Choroid plexus epithelial cell (primary cell): ENCODE measurements around the gene ARL3.

ENCODE experiments used
- DNase-seq: peaks from one replicate; pipeline ENCODE4 v3.0.0-alpha.2; 2010; ENCODE audit warnings: low read depth
- H3K4me3 ChIP-seq: 2 replicates; pipeline ENCODE4 v1.5.1; 2011; ENCODE audit warnings: low read depth, mild to moderate bottlenecking, control low read depth, low read length, moderate library complexity
- TF ChIP-seq, protein P1 (sequence below): conservative IDR thresholded peaks from 2 replicates; pipeline ENCODE4 v1.5.1; 2011; ENCODE audit warnings: low read depth, mild to moderate bottlenecking, control low read depth, inconsistent platforms, low read length, moderate library complexity

ARL3 gene

DNA sequence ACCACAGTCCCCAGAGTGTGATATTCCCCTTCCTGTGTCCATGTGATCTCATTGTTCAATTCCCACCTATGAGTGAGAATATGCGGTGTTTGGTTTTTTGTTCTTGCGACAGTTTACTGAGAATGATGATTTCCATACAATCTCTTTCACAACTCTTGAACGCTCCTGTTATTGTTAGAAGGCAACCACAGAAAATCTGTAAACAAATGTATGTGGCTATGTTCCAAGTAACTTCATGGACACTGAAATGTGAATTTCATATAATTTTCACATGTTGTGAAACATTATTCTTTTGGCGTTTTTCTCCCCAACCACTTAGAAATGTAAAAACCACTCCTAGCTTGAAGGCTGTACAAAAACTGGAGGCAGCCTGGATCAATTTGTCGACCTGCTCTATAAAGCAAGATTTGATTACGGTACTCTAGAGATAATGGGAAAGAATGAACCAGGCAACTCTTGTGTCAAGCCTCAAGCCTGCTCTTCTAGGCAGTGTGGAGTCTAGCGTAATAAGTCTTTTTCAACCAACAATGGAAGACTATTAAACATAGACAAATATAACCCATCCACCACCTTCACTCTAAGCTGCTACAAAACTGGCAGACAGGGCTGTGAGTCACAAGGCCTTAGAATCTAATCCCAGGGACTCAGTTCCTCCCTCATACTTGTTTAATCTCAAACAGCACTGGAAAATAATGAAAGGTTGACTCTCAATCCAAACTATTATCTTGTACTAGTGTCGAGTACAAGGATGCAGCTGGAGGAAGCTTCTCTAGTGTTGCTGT is 22.7 kb downstream of the ARL3 start:
- TF ChIP-seq, protein P1, sequence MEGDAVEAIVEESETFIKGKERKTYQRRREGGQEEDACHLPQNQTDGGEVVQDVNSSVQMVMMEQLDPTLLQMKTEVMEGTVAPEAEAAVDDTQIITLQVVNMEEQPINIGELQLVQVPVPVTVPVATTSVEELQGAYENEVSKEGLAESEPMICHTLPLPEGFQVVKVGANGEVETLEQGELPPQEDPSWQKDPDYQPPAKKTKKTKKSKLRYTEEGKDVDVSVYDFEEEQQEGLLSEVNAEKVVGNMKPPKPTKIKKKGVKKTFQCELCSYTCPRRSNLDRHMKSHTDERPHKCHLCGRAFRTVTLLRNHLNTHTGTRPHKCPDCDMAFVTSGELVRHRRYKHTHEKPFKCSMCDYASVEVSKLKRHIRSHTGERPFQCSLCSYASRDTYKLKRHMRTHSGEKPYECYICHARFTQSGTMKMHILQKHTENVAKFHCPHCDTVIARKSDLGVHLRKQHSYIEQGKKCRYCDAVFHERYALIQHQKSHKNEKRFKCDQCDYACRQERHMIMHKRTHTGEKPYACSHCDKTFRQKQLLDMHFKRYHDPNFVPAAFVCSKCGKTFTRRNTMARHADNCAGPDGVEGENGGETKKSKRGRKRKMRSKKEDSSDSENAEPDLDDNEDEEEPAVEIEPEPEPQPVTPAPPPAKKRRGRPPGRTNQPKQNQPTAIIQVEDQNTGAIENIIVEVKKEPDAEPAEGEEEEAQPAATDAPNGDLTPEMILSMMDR, result no peak
- DNase-seq, result peak; percentile 68
- no peak overlapping the region for H3K4me3 ChIP-seq

DNA sequence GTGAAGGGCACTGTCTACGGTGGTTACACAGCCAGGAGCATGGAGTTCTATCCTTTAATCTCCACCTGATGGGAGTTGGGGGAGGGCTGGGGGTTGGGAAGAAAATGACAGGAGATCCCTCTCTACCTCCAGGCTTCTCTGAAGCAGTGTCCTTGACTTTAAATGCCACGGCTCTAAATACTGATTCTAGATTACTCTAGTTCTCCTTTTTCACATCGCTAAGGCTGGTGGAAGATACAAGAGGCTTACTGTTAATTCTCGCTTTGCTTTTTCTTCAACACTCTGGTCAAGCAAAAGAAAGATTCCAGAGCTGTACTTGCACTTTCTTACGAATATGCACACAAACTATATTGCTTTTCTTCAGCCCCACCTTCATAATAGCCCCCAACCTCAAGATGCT is 30.5 kb downstream of the ARL3 start:
- TF ChIP-seq, protein P1, result no peak
- no peak overlapping the region for H3K4me3 ChIP-seq
- no peak for DNase-seq

DNA sequence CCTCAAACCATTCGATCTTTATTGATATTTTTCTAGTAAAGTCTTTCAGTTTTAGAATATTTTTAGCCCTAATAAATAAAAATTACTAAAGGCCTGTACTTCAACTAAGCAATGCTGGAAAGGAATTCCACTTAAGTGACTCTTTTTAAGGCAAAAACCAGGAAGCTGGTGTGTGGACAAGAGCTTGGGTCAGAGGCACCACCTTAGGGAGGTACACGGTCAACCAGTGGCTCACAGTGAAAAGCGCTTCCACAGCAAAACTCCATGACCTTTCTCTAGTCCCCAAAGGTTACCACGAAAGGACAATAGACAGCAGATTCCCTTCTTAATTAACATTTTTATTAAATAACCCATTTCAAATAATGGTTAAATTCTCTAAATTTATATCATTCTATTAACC is 31.2 kb downstream of the ARL3 start:
- TF ChIP-seq, protein P1, result no peak
- H3K4me3 ChIP-seq, result no peak overlapping the region
- no peak for DNase-seq

DNA sequence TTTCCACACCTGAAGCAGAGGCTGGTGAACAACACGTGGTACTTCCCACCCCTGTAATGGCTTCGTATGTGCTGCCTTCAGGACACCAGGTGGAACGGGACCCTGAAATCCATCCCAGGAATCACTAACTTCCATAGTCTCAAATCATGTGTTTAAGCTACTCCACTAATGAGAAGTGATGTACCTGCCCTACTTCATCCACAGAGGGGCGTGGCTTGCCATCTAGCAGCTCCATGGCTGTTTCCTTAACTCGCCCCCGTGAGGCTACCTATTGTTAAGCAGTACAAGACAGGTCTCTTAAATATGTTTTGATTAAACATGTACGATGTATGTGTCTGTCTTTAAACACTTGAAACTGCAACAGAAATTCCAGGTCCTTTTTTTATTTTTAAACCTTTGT is 31.8 kb downstream of the ARL3 start:
- TF ChIP-seq, protein P1, result no peak
- no peak overlapping the region for H3K4me3 ChIP-seq
- no peak for DNase-seq

DNA sequence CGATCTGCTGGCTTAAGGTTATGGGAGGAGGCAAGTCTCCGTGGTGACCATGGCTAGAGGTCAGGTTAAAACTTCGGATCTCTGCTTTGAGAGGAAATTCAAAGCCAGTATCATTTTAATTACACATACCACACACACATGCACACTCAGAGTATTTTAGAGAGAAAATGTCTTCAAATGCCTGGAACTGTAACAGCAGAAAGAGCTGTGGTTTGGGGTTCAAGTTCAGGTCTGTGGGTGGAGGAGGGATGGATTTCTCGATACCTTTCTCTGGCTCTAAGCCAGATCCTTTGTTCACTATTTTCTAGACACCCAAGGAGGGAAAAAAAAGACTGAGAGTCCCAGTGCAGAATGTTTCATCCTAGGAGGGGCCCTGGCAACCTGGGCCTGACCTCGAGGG is 32.5 kb downstream of the ARL3 start:
- no peak for DNase-seq
- TF ChIP-seq, protein P1, result no peak
- no peak overlapping the region for H3K4me3 ChIP-seq

DNA sequence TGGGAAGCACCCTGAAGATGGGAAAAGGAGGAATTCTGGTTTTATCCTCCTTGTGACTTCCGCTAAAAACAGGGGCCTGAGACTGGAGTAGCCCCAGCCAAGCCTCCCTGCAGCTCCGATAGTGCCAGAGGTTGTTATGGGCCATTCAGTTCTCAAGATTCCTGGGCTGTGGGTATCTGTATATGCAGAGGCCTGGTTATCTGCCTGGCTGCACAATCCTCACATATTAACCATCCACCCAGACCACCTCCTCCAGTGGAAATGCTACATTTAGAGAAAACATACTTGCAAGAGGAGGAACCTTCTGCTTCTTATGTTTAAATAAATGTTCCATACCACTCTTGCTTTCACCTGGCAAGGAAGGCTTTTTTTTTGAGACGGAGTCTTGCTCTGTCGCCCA is 34.6 kb downstream of the ARL3 start:
- H3K4me3 ChIP-seq, result no peak overlapping the region
- TF ChIP-seq, protein P1, result no peak
- DNase-seq, result no peak

DNA sequence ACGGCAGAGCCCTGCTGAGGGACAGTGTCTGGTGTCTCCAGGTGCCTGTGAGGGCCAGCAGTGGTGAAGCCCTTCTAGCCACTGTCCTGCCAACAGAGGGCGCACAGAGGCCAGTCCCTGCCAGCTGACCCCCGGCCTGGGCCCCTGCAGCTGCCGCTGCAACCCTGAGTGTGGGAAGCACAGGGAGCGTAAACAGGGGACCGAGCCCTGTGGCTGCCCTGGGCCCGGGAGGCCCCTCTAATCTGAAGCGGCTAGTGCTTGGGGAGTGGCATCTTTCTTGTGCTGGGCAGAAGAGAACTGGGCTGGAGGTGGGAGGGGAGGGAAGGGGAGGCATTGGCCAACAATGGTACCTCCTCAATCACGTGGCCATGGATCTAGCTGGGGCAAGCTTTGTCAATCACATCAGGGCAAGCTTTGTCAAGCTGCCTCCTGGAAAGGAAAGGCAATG is 35.3 kb downstream of the ARL3 start:
- H3K4me3 ChIP-seq, result no peak overlapping the region
- DNase-seq, result peak; percentile 73
- TF ChIP-seq, protein P1, result peak; percentile 85
